ENCODE measurements around the gene TTLL11.

The TTLL11 gene

GRCh38 chr9:121883281-121884056 is 209.6 kb downstream of the TTLL11 start:
- no peak for DNase-seq (ENCODE audit: low read depth in 3 of 3)

- no peak for DNase-seq (ENCODE audit: low read depth in 3 of 3)
These were observed 211.1 kb downstream of the TTLL11 start for GRCh38 chr9:121881920-121882500.

GRCh38 chr9:121880343-121880898 is 212.7 kb downstream of the TTLL11 start:
- no peak for DNase-seq (ENCODE audit: low read depth in 3 of 3)

GRCh38 chr9:121878271-121878822 is 214.8 kb downstream of the TTLL11 start:
- DNase-seq (ENCODE audit: low read depth in 3 of 3), result no peak

- no peak for DNase-seq (ENCODE audit: low read depth in 3 of 3)
These were observed 216.3 kb downstream of the TTLL11 start for GRCh38 chr9:121876658-121877271.

- no peak for DNase-seq (ENCODE audit: low read depth in 3 of 3)
These were observed 216.9 kb downstream of the TTLL11 start for GRCh38 chr9:121876255-121876654.

- no peak for DNase-seq (ENCODE audit: low read depth in 3 of 3)
These were observed 218.6 kb downstream of the TTLL11 start for GRCh38 chr9:121874524-121874923.

GRCh38 chr9:121871431-121872025 is 221.6 kb downstream of the TTLL11 start:
- no peak for DNase-seq (ENCODE audit: low read depth in 3 of 3)

GRCh38 chr9:121870271-121870670 is 222.8 kb downstream of the TTLL11 start:
- no peak for DNase-seq (ENCODE audit: low read depth in 3 of 3)

- no peak for DNase-seq (ENCODE audit: low read depth in 3 of 3)
These were observed 224.5 kb downstream of the TTLL11 start for GRCh38 chr9:121868626-121869025.

- DNase-seq (ENCODE audit: low read depth in 3 of 3), result no peak
These were observed 226.2 kb downstream of the TTLL11 start for GRCh38 chr9:121866927-121867326.

GRCh38 chr9:121865884-121866283 is 227.2 kb downstream of the TTLL11 start:
- DNase-seq (ENCODE audit: low read depth in 3 of 3), result no peak

- DNase-seq (ENCODE audit: low read depth in 3 of 3), result no peak
These were observed 228.0 kb downstream of the TTLL11 start for GRCh38 chr9:121865060-121865459.

- no peak for DNase-seq (ENCODE audit: low read depth in 3 of 3)
These were observed 229.2 kb downstream of the TTLL11 start for GRCh38 chr9:121863955-121864354.

GRCh38 chr9:121862371-121863332 is 230.5 kb downstream of the TTLL11 start:
- DNase-seq (ENCODE audit: low read depth in 3 of 3), result no peak

GRCh38 chr9:121861501-121862180 is 231.5 kb downstream of the TTLL11 start:
- no peak for DNase-seq (ENCODE audit: low read depth in 3 of 3)

GRCh38 chr9:121860744-121861143 is 232.4 kb downstream of the TTLL11 start:
- DNase-seq (ENCODE audit: low read depth in 3 of 3), result no peak

GRCh38 chr9:121860213-121860612 is 232.9 kb downstream of the TTLL11 start:
- no peak for DNase-seq (ENCODE audit: low read depth in 3 of 3)

GRCh38 chr9:121859646-121860045 is 233.5 kb downstream of the TTLL11 start:
- no peak for DNase-seq (ENCODE audit: low read depth in 3 of 3)

GRCh38 chr9:121858788-121859187 is 234.3 kb downstream of the TTLL11 start:
- DNase-seq (ENCODE audit: low read depth in 3 of 3), result no peak
